ENCODE measurements around the gene ACTA2. TPM values are rescaled to one million over a fixed set of nuclear protein-coding genes. Genes with fewer than 3 reads are reported as not detected.
"Not testable (repeated sequence)": the region's sequence is repeated elsewhere in the genome, so short reads cannot be mapped to it uniquely, and the experiment has no call there.

Gene ACTA2
- total and polyA plus RNA-seq, 2 donors, result 36.8 to 285 TPM

- no peaks in the 10 kb centered on the region for H3K27me3 ChIP-seq (ENCODE audit: control insufficient read depth in 2 of 2, insufficient read depth in 1 of 2, low read length in 1 of 2)
- DNase-seq (ENCODE audit: low read depth in 6 of 9, low spot score in 9 of 9), result no peak
- no peak overlapping the region for H3K4me3 ChIP-seq (ENCODE audit: low read length in 2 of 2)
- 98% methylated on average over 2 of the region's 2 CpGs for WGBS
- peaks cover 0 to 8% of the 10 kb centered on the region in 2 donors for H3K4me1 ChIP-seq (ENCODE audit: control insufficient read depth in 2 of 2, insufficient read depth in 2 of 2, low read length in 2 of 2)
- no peaks in the 10 kb centered on the region for H3K9me3 ChIP-seq (ENCODE audit: control insufficient read depth in 2 of 2, insufficient read depth in 1 of 2, low read length in 1 of 2)
- no peak overlapping the region for H3K27ac ChIP-seq (ENCODE audit: low read depth in 1 of 2, low read length in 1 of 2)
- peaks cover 0 to 11% of the 10 kb centered on the region in 2 donors for H3K36me3 ChIP-seq (ENCODE audit: control insufficient read depth in 2 of 2, insufficient read depth in 2 of 2, low read length in 1 of 2)
These were observed 19.0 kb downstream of the ACTA2 start for GRCh38 chr10:88933564-88933963.

- DNase-seq (ENCODE audit: low read depth in 6 of 9, low spot score in 9 of 9), result peak in 8 of 9 donors; percentile 28 to 75 (median 44)
- no peak overlapping the region for H3K27ac ChIP-seq (ENCODE audit: low read depth in 1 of 2, low read length in 1 of 2)
- no peaks in the 10 kb centered on the region for H3K9me3 ChIP-seq (ENCODE audit: control insufficient read depth in 2 of 2, insufficient read depth in 1 of 2, low read length in 1 of 2)
- H3K36me3 ChIP-seq (ENCODE audit: control insufficient read depth in 2 of 2, insufficient read depth in 2 of 2, low read length in 1 of 2), result peaks cover 0 to 4% of the 10 kb centered on the region in 2 donors
- H3K4me1 ChIP-seq (ENCODE audit: control insufficient read depth in 2 of 2, insufficient read depth in 2 of 2, low read length in 2 of 2), result peaks cover 0 to 8% of the 10 kb centered on the region in 2 donors
- no peak overlapping the region for H3K4me3 ChIP-seq (ENCODE audit: low read length in 2 of 2)
- H3K27me3 ChIP-seq (ENCODE audit: control insufficient read depth in 2 of 2, insufficient read depth in 1 of 2, low read length in 1 of 2), result no peaks in the 10 kb centered on the region
- 74% methylated on average over 7 of the region's 7 CpGs for WGBS
These were observed 19.9 kb downstream of the ACTA2 start for GRCh38 chr10:88932539-88933256.

GRCh38 chr10:88932029-88932428 lies 20.5 kb downstream of the ACTA2 start:
- not testable (repeated sequence) for H3K27ac ChIP-seq (ENCODE audit: low read depth in 1 of 2, low read length in 1 of 2); H3K36me3 ChIP-seq (ENCODE audit: control insufficient read depth in 2 of 2, insufficient read depth in 2 of 2, low read length in 1 of 2); H3K27me3 ChIP-seq (ENCODE audit: control insufficient read depth in 2 of 2, insufficient read depth in 1 of 2, low read length in 1 of 2); H3K9me3 ChIP-seq (ENCODE audit: control insufficient read depth in 2 of 2, insufficient read depth in 1 of 2, low read length in 1 of 2); DNase-seq (ENCODE audit: low read depth in 6 of 9, low spot score in 9 of 9); H3K4me1 ChIP-seq (ENCODE audit: control insufficient read depth in 2 of 2, insufficient read depth in 2 of 2, low read length in 2 of 2); H3K4me3 ChIP-seq (ENCODE audit: low read length in 2 of 2)
- WGBS, result 86% methylated on average over 5 of the region's 5 CpGs

GRCh38 chr10:88931548-88931947 lies 21.0 kb downstream of the ACTA2 start:
- no peak overlapping the region for H3K4me3 ChIP-seq (ENCODE audit: low read length in 2 of 2)
- no peaks in the 10 kb centered on the region for H3K9me3 ChIP-seq (ENCODE audit: control insufficient read depth in 2 of 2, insufficient read depth in 1 of 2, low read length in 1 of 2)
- no peaks in the 10 kb centered on the region for H3K27me3 ChIP-seq (ENCODE audit: control insufficient read depth in 2 of 2, insufficient read depth in 1 of 2, low read length in 1 of 2)
- H3K4me1 ChIP-seq (ENCODE audit: control insufficient read depth in 2 of 2, insufficient read depth in 2 of 2, low read length in 2 of 2), result peaks cover 0 to 8% of the 10 kb centered on the region in 2 donors
- no peak for DNase-seq (ENCODE audit: low read depth in 6 of 9, low spot score in 9 of 9)
- H3K36me3 ChIP-seq (ENCODE audit: control insufficient read depth in 2 of 2, insufficient read depth in 2 of 2, low read length in 1 of 2), result peaks cover 0 to 11% of the 10 kb centered on the region in 2 donors
- 100% methylated on average over 1 of the region's 1 CpG for WGBS
- no peak overlapping the region for H3K27ac ChIP-seq (ENCODE audit: low read depth in 1 of 2, low read length in 1 of 2)

- no peak overlapping the region for H3K27ac ChIP-seq (ENCODE audit: low read depth in 1 of 2, low read length in 1 of 2)
- H3K36me3 ChIP-seq (ENCODE audit: control insufficient read depth in 2 of 2, insufficient read depth in 2 of 2, low read length in 1 of 2), result peaks cover 0 to 21% of the 10 kb centered on the region in 2 donors
- H3K27me3 ChIP-seq (ENCODE audit: control insufficient read depth in 2 of 2, insufficient read depth in 1 of 2, low read length in 1 of 2), result no peaks in the 10 kb centered on the region
- DNase-seq (ENCODE audit: low read depth in 6 of 9, low spot score in 9 of 9), result no peak
- H3K4me3 ChIP-seq (ENCODE audit: low read length in 2 of 2), result no peak overlapping the region
- no peaks in the 10 kb centered on the region for H3K9me3 ChIP-seq (ENCODE audit: control insufficient read depth in 2 of 2, insufficient read depth in 1 of 2, low read length in 1 of 2)
- WGBS, result 94% methylated on average over 2 of the region's 2 CpGs
- no peaks in the 10 kb centered on the region for H3K4me1 ChIP-seq (ENCODE audit: control insufficient read depth in 2 of 2, insufficient read depth in 2 of 2, low read length in 2 of 2)
These were observed 24.3 kb downstream of the ACTA2 start for GRCh38 chr10:88928254-88928653.

- 92% methylated on average over 2 of the region's 2 CpGs for WGBS
- H3K27me3 ChIP-seq (ENCODE audit: control insufficient read depth in 2 of 2, insufficient read depth in 1 of 2, low read length in 1 of 2), result no peaks in the 10 kb centered on the region
- H3K4me3 ChIP-seq (ENCODE audit: low read length in 2 of 2), result no peak overlapping the region
- H3K36me3 ChIP-seq (ENCODE audit: control insufficient read depth in 2 of 2, insufficient read depth in 2 of 2, low read length in 1 of 2), result peaks cover 0 to 21% of the 10 kb centered on the region in 2 donors
- no peaks in the 10 kb centered on the region for H3K4me1 ChIP-seq (ENCODE audit: control insufficient read depth in 2 of 2, insufficient read depth in 2 of 2, low read length in 2 of 2)
- DNase-seq (ENCODE audit: low read depth in 6 of 9, low spot score in 9 of 9), result no peak
- H3K27ac ChIP-seq (ENCODE audit: low read depth in 1 of 2, low read length in 1 of 2), result no peak overlapping the region
- no peaks in the 10 kb centered on the region for H3K9me3 ChIP-seq (ENCODE audit: control insufficient read depth in 2 of 2, insufficient read depth in 1 of 2, low read length in 1 of 2)
These were observed 25.2 kb downstream of the ACTA2 start for GRCh38 chr10:88927416-88927690.

GRCh38 chr10:88926566-88927415 lies 25.8 kb downstream of the ACTA2 start:
- H3K27ac ChIP-seq (ENCODE audit: low read depth in 1 of 2, low read length in 1 of 2), result peak overlapping the region in 1 of 2 donors; percentile 1
- no peaks in the 10 kb centered on the region for H3K9me3 ChIP-seq (ENCODE audit: control insufficient read depth in 2 of 2, insufficient read depth in 1 of 2, low read length in 1 of 2)
- WGBS, result 93% methylated on average over 6 of the region's 6 CpGs
- no peaks in the 10 kb centered on the region for H3K27me3 ChIP-seq (ENCODE audit: control insufficient read depth in 2 of 2, insufficient read depth in 1 of 2, low read length in 1 of 2)
- no peak overlapping the region for H3K4me3 ChIP-seq (ENCODE audit: low read length in 2 of 2)
- no peaks in the 10 kb centered on the region for H3K4me1 ChIP-seq (ENCODE audit: control insufficient read depth in 2 of 2, insufficient read depth in 2 of 2, low read length in 2 of 2)
- H3K36me3 ChIP-seq (ENCODE audit: control insufficient read depth in 2 of 2, insufficient read depth in 2 of 2, low read length in 1 of 2), result peaks cover 0 to 21% of the 10 kb centered on the region in 2 donors
- no peak for DNase-seq (ENCODE audit: low read depth in 6 of 9, low spot score in 9 of 9)

- no peak for DNase-seq (ENCODE audit: low read depth in 6 of 9, low spot score in 9 of 9)
- no peaks in the 10 kb centered on the region for H3K9me3 ChIP-seq (ENCODE audit: control insufficient read depth in 2 of 2, insufficient read depth in 1 of 2, low read length in 1 of 2)
- H3K27ac ChIP-seq (ENCODE audit: low read depth in 1 of 2, low read length in 1 of 2), result no peak overlapping the region
- no peaks in the 10 kb centered on the region for H3K4me1 ChIP-seq (ENCODE audit: control insufficient read depth in 2 of 2, insufficient read depth in 2 of 2, low read length in 2 of 2)
- H3K36me3 ChIP-seq (ENCODE audit: control insufficient read depth in 2 of 2, insufficient read depth in 2 of 2, low read length in 1 of 2), result peaks cover 0 to 26% of the 10 kb centered on the region in 2 donors
- H3K27me3 ChIP-seq (ENCODE audit: control insufficient read depth in 2 of 2, insufficient read depth in 1 of 2, low read length in 1 of 2), result no peaks in the 10 kb centered on the region
- H3K4me3 ChIP-seq (ENCODE audit: low read length in 2 of 2), result no peak overlapping the region
These were observed 29.1 kb downstream of the ACTA2 start for GRCh38 chr10:88923520-88923919.

GRCh38 chr10:88922041-88922440 lies 30.5 kb downstream of the ACTA2 start:
- DNase-seq (ENCODE audit: low read depth in 6 of 9, low spot score in 9 of 9), result no peak
- no peak overlapping the region for H3K4me3 ChIP-seq (ENCODE audit: low read length in 2 of 2)
- H3K9me3 ChIP-seq (ENCODE audit: control insufficient read depth in 2 of 2, insufficient read depth in 1 of 2, low read length in 1 of 2), result no peaks in the 10 kb centered on the region
- peaks cover 0 to 24% of the 10 kb centered on the region in 2 donors for H3K36me3 ChIP-seq (ENCODE audit: control insufficient read depth in 2 of 2, insufficient read depth in 2 of 2, low read length in 1 of 2)
- WGBS, result 100% methylated on average over 2 of the region's 2 CpGs
- H3K27me3 ChIP-seq (ENCODE audit: control insufficient read depth in 2 of 2, insufficient read depth in 1 of 2, low read length in 1 of 2), result no peaks in the 10 kb centered on the region
- H3K27ac ChIP-seq (ENCODE audit: low read depth in 1 of 2, low read length in 1 of 2), result no peak overlapping the region
- H3K4me1 ChIP-seq (ENCODE audit: control insufficient read depth in 2 of 2, insufficient read depth in 2 of 2, low read length in 2 of 2), result no peaks in the 10 kb centered on the region

All from thymus (tissue), 11 donors.